HG02588 (cell line): Measurements from ENCODE around the gene RGS6.

Source experiments
- ATAC-seq: cut with Tn5 transposase; IDR thresholded peaks from one replicate; pipeline ENCODE4 v1.9.1; 2021; ENCODE audit warnings: mild to moderate bottlenecking, moderate library complexity; ENCODE audit not compliant: unreplicated experiment

RGS6 gene

DNA sequence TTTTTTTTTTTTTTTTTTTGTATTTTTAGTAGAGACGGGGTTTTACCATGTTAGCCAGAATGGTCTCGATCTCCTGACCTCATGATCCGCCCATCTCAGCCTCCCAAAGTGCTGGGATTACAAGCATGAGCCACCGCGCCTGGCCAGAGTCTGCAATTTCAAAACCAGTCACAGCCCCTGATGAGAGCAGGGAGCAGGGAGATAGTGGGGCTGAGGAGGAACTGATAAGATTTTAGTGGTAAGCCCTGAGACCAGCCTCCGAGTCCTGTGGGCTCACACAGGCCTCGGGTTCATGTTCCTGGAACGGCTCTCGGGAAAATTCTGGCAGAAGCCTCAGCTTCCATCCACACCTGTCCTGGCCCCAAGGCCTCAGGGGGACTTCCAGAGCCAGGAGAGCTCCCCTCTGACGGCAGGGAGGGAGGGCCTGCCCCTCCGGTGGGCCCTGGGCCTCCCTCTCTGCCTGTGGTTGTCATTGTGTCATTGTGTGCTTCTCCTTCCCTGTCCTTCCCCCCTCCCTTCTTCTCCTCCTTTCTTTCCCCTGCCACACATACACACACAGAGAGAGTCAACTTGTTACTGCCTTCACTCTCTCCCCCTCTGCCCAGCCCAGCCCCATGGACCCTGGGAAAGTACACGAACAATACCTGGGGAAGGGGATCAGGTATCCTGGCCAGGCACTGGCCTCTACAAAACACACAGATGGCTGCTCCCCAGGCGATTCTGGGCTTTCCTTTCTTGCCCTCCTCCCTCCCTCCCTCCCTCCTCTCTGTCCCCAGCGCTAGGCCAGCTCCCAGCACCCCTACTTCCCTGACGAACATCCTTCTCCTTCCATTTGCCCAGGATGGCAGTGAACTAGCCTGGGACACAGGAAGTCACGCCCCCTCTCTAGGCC lies 667.6 kb downstream of the RGS6 start:
- ATAC-seq, result no peak

DNA sequence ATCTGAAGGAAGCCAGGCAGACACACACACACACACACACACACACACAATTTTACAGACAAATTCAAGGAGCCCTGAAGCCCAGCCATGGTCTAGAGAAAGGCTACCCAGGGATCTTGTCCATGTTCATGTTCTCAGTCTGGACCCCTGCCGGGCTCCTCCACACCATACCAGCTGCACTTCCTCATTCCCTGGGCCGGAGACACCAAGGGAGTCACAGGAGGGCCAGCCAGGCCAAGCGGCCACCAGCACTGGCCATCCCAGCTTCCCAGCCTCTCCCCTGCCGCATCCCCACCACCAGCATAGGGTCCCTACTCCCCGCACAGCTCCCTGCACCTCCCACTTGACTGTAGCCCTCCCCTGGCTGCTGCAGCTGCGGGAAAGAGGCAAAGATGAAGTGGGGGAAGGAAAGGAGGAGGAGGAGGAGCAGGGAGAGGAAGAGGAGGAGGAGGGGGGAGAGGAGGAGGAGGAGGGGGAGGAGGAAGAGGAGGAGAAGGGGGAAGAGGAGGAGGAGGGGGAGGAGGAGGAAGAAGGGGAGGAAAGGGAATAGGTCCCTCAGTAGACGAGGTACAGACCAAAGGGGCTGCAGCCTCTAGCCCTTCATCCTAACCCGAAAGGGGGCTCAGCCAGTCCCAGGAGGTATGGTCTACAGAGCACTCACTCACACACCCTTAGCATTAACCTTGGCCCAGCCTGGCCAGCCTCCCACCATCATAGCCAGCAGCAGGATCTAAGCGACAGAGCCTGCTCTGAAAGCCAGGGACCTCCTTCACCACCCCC lies 668.5 kb downstream of the RGS6 start:
- no peak for ATAC-seq

DNA sequence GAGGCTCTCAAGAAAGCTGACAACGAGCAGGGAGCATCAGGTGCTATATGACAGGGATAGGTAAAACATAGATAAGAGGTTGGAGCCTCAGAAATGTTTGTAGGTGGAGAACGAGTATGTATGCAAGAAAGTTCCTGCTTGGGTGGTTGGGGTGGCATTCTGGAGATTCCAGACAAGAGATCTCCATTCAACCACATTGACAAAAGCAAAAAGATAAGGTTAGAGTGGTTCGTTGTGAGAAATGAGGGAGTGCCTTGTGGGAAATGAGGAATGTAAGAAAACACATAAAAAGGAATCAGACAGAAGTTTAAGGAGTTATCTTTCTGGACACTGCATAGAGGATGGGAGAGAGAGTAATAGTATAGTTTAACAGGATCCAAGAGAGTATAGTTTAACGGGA lies 671.4 kb downstream of the RGS6 start:
- ATAC-seq, result no peak

DNA sequence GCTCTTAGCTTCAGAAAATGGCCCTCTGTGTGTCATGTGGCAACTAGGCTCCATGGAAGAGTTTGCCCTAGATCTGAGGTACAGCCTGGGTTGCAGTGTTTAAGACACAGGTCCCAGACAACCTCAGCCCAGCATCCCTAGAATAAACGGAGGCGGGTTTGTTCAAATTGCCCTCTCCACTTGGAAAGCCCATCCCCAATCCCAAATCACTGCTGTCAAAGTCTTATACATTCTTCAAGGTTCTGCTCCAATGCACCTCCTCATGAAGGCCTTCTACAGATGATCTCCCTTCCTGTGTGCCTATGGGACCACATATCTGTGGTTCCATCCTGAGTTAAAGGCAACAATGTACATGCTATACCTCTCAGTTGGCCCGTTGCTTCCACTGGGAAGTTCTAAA lies 671.9 kb downstream of the RGS6 start:
- no peak for ATAC-seq

GRCh38 chr14:72605096-72605920 lies 673.1 kb downstream of the RGS6 start:
- ATAC-seq, result no peak

- ATAC-seq, result no peak
These were observed 673.6 kb downstream of the RGS6 start for GRCh38 chr14:72605921-72606220.

DNA sequence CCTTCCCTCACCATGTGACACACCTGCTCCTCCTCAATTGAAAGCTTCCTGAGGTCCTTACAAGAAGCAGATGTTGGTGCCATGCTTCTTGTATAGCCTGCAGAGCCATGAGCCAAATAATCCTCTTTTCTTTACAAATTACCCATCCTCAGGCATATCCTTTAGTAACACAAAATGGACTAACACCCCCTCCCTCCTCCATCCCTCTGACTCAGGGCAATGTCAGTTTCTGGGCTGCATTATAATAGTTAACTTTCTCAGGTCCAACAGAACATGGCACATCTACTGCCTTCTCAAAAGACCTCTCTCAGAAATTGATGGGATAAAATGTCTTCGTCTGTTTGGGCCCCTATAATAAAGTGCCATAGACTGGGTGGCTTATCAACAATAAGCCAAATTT lies 674.6 kb downstream of the RGS6 start:
- ATAC-seq, result no peak

GRCh38 chr14:72607386-72608130 lies 675.3 kb downstream of the RGS6 start:
- no peak for ATAC-seq

- no peak for ATAC-seq
These were observed 676.4 kb downstream of the RGS6 start for GRCh38 chr14:72608391-72609204.

- ATAC-seq, result no peak
These were observed 677.1 kb downstream of the RGS6 start for GRCh38 chr14:72609205-72609916.

DNA sequence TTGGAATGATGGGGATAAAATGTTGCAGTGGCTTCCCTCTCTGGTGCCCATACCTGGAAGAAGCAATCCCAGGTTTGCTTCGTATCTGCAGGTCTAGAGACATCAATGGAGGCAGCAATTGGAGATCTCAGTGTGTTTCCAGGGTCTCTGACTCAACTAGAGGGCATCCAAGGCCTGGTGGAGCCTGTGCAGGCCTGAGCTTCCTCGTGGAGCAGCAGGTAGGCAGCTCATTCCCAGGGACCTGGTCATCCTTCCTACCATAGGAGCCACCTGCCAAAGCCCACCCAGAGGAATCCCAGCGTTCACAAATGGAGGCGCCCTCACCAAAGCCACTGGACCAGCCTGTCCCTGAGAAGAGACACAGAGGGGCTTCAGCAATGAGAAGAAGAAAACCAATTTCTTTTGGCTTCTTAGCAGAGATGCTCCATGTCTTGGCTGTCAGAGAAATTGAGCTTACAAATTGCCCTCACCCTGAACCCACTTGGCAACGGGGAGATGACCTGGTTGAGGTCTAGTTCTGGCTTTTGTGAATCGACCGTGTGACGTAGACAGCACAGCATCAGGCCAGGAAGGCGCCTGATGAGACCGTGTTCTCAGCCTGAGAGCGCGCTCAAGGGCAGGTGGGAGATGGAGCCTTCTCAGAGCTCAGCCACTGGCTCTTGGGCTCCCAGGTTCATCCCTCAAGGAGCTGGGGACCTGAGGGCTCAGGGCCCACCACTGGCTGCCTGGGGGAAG lies 678.0 kb downstream of the RGS6 start:
- no peak for ATAC-seq

DNA sequence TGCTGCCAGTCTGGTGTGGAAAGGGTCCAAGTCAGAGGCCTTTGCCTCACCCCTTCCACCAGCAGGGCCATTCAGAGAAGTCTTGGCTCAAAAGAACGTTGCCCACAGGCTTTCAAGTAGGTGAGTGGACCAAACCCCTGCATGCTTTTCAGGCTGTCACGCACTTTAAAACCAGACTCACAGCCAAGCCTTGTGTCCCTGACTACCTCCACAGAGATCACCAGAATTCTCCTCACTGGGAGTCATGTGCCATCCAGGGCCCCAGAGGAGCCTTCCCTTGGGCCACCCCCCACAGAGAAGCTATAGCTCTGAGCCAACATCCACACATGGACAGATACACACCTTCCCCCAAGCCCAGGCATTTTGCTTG lies 678.6 kb downstream of the RGS6 start:
- no peak for ATAC-seq

DNA sequence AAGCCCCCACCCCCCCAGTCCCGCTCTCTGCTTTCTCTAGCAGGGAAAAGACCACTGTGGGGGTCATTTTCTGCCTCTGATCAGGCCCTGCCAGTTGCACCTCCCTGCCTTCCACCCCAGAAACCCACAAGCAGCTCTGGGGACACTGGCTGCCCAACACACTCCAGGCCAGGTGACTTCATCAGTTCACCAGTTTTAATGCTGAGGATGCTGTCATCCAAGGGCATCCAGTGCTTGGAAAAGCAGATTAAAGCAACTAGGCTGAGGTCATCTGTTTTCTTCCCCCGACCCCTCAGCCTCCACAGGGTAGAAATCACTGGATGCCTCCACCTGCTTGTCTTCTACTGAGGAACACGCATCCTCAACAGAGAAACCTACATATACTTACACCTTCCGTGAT lies 679.3 kb downstream of the RGS6 start:
- ATAC-seq, result no peak

DNA sequence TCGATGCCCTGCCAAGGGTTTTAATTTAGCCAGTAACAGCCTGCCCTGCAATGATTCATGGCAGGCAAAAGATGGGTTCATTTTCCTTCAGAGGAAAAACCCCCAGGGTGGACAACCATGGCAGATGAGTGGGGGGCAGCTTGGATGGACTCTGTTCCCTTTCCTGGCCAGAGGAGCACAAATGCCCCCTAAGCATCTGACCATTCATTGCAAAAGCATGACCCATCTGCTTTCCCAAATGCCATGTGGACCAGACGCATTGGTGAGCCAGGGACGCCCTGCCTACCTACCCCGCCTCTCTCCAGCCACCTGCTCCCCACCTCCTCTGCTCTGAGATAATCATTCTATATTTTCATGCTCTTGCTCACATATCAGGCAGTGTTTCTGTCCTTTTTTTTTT lies 679.8 kb downstream of the RGS6 start:
- no peak for ATAC-seq

GRCh38 chr14:72613231-72613974 lies 681.2 kb downstream of the RGS6 start:
- no peak for ATAC-seq

- no peak for ATAC-seq
These were observed 681.7 kb downstream of the RGS6 start for GRCh38 chr14:72613975-72614319.

DNA sequence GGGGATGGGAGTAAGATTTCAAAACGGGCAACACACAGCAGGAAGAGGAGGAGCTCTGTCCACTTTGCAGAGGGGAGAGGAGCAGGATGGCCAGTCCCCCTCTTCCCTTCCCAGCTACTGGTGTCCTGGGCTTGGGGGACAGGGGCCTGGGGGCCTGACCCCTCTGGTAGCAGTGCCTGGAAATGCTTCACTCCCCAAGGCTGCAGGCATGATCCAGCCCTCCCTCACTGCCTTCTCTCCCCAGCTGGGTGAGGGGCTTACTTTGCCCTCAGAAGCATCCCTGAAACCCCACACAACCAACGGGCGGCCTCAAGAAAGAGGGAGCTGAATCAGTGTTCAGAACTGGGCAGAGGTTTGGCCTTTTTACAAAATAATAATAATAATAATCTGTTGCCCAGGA lies 682.1 kb downstream of the RGS6 start:
- no peak for ATAC-seq

GRCh38 chr14:72614891-72615415 lies 682.7 kb downstream of the RGS6 start:
- ATAC-seq, result no peak
